ENCODE measurements around the gene NAA38.
A peak's percentile ranks its signal among the peaks of the same experiment; 100 is the strongest.
"Not testable (repeated sequence)": the region's sequence is repeated elsewhere in the genome, so short reads cannot be mapped to it uniquely, and the experiment has no call there.

The NAA38 gene

DNA sequence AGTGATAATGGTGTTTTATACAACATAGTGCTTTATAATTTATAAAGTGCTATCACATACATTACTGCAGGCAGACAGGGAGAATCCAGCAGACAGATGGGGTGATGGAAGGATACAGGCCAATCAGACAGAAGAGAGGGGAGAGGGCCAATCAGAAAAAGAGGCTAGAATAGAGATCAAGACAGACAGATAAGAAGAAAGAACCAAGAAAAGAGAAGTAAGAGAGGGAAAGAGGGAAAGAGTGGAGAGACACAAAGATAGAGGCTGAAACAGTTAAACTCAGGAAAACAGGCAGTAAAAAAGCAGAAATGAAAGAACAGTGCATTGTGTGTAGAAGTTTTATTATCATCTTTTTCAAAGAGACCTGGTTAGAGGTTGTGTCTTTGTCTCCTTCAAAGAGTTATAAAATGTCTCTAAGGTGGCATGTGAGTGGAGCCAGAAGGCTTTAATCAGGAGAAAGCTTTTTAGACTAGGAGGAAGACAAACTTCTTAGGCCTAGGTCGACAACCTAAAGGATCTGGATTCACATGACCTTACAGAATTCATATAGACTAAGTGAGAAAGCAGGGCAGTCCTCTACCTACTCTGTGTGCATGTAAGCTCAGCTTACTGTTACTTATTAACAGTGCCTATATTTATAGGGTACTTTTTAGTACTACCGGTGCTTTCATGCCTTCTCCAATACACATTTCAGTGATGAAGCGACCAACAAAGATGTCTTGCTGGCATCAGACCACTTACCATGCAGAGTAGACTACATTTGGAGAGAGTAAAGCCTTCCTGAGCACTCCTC is 22.9 kb upstream of the NAA38 start:
- H3K27ac ChIP-seq (ENCODE audit: low read length), result no peak overlapping the region
- H3K9ac ChIP-seq (ENCODE audit: low read length), result no peak overlapping the region
- no peak overlapping the region for H3K4me3 ChIP-seq (ENCODE audit: low read length)
- peaks cover 7% of the 10 kb centered on the region for H3K4me1 ChIP-seq (ENCODE audit: control insufficient read depth, low read depth, low read length)
- no peaks in the 10 kb centered on the region for H3K27me3 ChIP-seq (ENCODE audit: control insufficient read depth, insufficient read depth, low read length)
- no peaks in the 10 kb centered on the region for H3K9me3 ChIP-seq (ENCODE audit: control insufficient read depth, low read depth, low read length)
- H3K36me3 ChIP-seq (ENCODE audit: control insufficient read depth, low read depth, low read length), result peaks cover 4% of the 10 kb centered on the region

DNA sequence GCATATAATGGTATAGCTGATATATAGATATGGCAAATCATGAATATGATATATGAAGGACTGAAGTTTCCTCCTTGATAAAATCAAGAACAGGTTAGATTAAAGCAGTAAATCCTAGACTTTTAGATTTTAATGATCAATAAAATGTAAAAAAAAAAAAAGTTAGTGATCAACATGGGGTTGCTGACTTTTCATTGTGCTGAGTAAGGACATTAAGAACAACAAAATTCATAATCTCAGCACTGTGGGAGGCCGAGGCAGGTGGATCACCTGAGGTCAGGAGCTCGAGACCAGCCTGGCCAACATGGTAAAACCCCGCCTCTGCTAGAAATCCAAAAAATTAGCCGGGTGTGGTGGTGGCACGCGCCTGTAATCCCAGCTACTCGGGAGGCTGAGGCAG is 20.9 kb upstream of the NAA38 start:
- Histone ChIP-seq H3K27ac (ENCODE audit: low read length) (no peak overlapping the region), H3K9me3 (ENCODE audit: control insufficient read depth, low read depth, low read length) (no peaks in the 10 kb centered on the region), H3K4me1 (ENCODE audit: control insufficient read depth, low read depth, low read length) (no peaks in the 10 kb centered on the region), H3K9ac (ENCODE audit: low read length) (no peak overlapping the region), H3K27me3 (ENCODE audit: control insufficient read depth, insufficient read depth, low read length) (no peaks in the 10 kb centered on the region), H3K36me3 (ENCODE audit: control insufficient read depth, low read depth, low read length) (peaks cover 4% of the 10 kb centered on the region), H3K4me3 (ENCODE audit: low read length) (no peak overlapping the region)

DNA sequence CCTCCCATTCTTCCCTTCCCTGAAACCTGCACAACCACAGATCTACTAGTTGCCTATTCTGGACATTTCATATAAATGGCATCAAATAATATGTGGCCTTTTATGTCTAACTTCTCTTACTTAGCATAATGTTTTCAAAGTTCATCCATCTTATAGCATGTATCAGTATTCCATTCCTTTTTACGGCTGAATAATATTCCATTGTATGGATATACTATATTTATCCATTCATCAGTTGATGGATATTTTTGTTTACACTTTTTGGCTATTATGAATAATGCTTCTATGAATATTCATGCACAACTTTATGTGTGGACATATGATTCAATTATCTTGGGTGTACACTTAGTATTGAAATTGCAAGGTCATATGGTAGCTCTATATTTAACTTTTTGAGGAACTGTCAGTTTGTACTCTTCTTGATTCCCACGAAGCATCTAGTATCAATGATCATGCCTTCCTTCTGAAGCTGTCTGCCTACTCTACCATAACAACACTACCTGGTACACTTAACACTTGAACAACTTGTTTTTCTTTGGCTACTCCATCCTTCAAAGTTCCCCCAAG is 18.5 kb upstream of the NAA38 start:
- Histone ChIP-seq H3K36me3 (ENCODE audit: control insufficient read depth, low read depth, low read length) (peaks cover 3% of the 10 kb centered on the region), H3K27me3 (ENCODE audit: control insufficient read depth, insufficient read depth, low read length) (no peaks in the 10 kb centered on the region), H3K4me1 (ENCODE audit: control insufficient read depth, low read depth, low read length) (no peaks in the 10 kb centered on the region), H3K4me3 (ENCODE audit: low read length) (no peak overlapping the region), H3K9ac (ENCODE audit: low read length) (no peak overlapping the region), H3K9me3 (ENCODE audit: control insufficient read depth, low read depth, low read length) (no peaks in the 10 kb centered on the region), H3K27ac (ENCODE audit: low read length) (no peak overlapping the region)

DNA sequence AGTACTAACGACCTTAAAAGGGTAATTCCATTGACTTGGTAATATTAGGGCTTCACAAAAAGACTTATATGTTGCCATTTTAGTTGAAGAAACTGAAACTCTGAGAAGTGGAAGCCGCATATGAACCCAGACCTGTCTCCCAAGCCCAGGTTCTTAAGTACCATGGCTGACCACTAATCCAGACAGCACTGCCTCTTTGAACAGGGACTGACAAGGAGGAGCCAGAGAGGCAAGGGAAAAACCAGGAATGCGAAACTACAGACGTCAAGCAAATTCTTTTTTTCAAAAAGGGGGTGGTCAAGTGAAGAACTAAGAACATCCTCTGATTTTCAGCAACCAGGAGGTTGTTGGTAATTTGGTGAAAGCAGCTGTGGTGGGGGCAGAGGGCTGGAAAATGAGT is 15.7 kb upstream of the NAA38 start:
- H3K9ac ChIP-seq (ENCODE audit: low read length), result no peak overlapping the region
- H3K36me3 ChIP-seq (ENCODE audit: control insufficient read depth, low read depth, low read length), result no peaks in the 10 kb centered on the region
- no peaks in the 10 kb centered on the region for H3K27me3 ChIP-seq (ENCODE audit: control insufficient read depth, insufficient read depth, low read length)

DNA sequence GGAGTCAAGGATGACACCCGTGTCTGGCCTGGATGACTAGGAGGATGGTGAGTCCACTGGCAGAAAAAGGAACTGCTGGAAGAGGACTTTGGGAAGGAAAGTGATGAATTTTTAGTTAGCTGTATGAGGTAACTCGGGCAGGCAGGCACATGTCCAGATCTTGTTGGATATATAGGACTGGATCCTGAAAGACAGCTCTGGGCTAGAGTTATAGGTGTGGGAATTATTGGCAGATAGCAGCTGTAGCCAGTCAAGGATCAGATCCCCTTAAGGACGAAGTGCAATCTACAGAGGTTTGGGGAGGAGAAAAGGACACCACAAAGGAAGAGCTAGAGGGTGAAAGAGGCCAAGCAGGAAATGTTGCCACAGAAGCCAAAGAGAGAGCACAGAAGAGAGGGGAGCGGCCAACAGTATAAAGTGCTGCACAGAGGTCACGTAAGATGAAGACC is 10.5 kb upstream of the NAA38 start:
- H3K4me1 ChIP-seq (ENCODE audit: control insufficient read depth, low read depth, low read length), result peaks cover under 1% of the 10 kb centered on the region
- no peaks in the 10 kb centered on the region for H3K36me3 ChIP-seq (ENCODE audit: control insufficient read depth, low read depth, low read length)
- no peak overlapping the region for H3K9ac ChIP-seq (ENCODE audit: low read length)
- H3K4me3 ChIP-seq (ENCODE audit: low read length), result no peak overlapping the region
- H3K9me3 ChIP-seq (ENCODE audit: control insufficient read depth, low read depth, low read length), result no peaks in the 10 kb centered on the region
- H3K27me3 ChIP-seq (ENCODE audit: control insufficient read depth, insufficient read depth, low read length), result no peaks in the 10 kb centered on the region
- H3K27ac ChIP-seq (ENCODE audit: low read length), result no peak overlapping the region

More for the DNA sequence above, 15.7 kb upstream of the NAA38 start:
- H3K27ac ChIP-seq (ENCODE audit: low read length), result no peak overlapping the region
- H3K4me3 ChIP-seq (ENCODE audit: low read length), result no peak overlapping the region
- no peaks in the 10 kb centered on the region for H3K9me3 ChIP-seq (ENCODE audit: control insufficient read depth, low read depth, low read length)
- no peaks in the 10 kb centered on the region for H3K4me1 ChIP-seq (ENCODE audit: control insufficient read depth, low read depth, low read length)

DNA sequence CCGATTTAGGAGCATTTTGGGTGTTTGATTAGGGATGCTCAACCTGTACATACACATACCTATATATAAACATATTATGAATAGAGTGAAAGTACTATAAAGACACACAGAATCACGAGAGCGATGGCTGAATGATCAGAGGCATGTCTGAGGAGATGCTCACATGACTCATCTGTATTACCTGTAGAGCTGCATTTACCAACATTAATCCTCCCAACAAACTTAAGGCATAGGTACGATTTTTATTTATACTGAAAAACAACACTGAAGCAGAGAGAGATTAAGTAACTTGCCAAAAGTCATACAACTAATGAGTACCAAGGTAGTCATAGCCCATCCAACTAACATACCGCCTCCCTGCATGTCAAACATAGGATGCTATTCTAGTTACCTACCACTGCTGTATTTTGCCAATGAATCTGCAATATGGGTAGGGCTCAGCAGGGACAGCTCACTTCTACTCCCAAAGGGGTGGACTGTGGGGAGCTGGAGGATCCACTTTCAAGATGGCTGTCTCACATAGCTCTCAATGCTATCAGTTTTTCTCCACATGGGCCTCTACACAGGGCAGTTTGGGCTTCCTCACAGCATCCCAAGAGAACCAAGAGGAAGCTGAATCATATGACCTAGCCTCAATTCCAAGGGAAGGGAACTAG is 7.8 kb upstream of the NAA38 start:
- Histone ChIP-seq H3K36me3 (ENCODE audit: control insufficient read depth, low read depth, low read length) (no peaks in the 10 kb centered on the region), H3K9me3 (ENCODE audit: control insufficient read depth, low read depth, low read length) (no peaks in the 10 kb centered on the region), H3K27ac (ENCODE audit: low read length) (no peak overlapping the region), H3K27me3 (ENCODE audit: control insufficient read depth, insufficient read depth, low read length) (no peaks in the 10 kb centered on the region), H3K4me1 (ENCODE audit: control insufficient read depth, low read depth, low read length) (peaks cover 3% of the 10 kb centered on the region), H3K4me3 (ENCODE audit: low read length) (no peak overlapping the region), H3K9ac (ENCODE audit: low read length) (no peak overlapping the region)

DNA sequence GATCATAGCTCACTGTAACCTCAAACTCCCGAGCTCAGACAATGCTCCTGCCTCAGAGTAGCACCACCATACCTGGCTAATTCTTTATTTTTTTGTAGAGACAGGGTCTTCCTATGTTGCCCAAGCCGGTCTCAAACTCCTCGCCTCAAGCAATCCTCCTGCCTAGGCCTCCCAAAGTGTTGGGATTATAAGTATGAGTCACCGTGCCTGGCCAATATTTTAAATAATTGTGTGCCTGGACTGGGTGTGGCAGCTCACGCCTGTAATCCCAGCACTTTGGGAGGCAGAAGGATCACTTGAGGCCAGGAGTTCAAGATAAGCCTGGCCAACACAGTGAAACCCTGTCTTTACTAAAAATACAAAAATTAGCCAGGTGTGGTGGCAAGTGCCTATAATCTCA is 7.0 kb upstream of the NAA38 start:
- H3K9me3 ChIP-seq (ENCODE audit: control insufficient read depth, low read depth, low read length); H3K27ac ChIP-seq (ENCODE audit: low read length); H3K9ac ChIP-seq (ENCODE audit: low read length); H3K36me3 ChIP-seq (ENCODE audit: control insufficient read depth, low read depth, low read length); H3K4me1 ChIP-seq (ENCODE audit: control insufficient read depth, low read depth, low read length); H3K4me3 ChIP-seq (ENCODE audit: low read length); H3K27me3 ChIP-seq (ENCODE audit: control insufficient read depth, insufficient read depth, low read length): not testable (repeated sequence)

DNA sequence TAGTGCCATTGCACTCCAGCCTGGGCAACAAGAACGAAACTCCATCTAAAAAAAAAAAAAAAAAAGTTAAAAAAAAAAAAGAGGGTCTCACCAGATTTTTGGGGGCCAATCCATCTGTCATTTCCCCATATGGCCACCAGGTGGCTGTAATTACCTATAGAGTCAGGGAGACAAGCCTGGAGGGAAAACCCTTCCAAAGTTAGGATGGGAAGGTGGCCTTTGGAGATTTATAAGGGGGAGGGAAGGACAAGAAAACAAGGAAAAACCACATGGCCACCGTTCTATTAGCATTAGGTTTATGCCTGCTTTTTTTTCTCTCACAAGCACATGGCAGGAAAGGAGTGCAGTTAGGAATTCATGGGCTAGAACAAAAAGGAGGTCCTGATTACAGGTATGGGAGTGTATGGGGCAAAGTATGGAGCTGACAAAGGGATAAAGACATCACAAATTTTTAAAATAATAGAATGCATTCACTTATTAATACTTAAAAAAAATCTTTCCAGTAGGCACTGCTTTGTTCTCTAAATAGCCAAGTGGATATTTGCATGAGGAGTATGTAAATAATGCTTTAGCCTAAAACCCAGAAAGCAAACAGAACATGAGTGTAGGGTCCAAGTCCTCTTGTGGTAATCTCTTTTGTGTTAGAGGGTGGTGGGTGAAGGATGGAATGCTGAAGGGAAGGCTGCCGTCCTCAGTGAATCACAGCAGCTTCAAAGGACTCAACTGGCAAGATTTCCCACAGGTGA is 5.5 kb upstream of the NAA38 start:
- H3K36me3 ChIP-seq (ENCODE audit: control insufficient read depth, low read depth, low read length), result no peaks in the 10 kb centered on the region
- no peaks in the 10 kb centered on the region for H3K27me3 ChIP-seq (ENCODE audit: control insufficient read depth, insufficient read depth, low read length)
- no peaks in the 10 kb centered on the region for H3K9me3 ChIP-seq (ENCODE audit: control insufficient read depth, low read depth, low read length)
- H3K9ac ChIP-seq (ENCODE audit: low read length), result no peak overlapping the region
- no peak overlapping the region for H3K4me3 ChIP-seq (ENCODE audit: low read length)
- H3K27ac ChIP-seq (ENCODE audit: low read length), result no peak overlapping the region
- peaks cover 8% of the 10 kb centered on the region for H3K4me1 ChIP-seq (ENCODE audit: control insufficient read depth, low read depth, low read length)

DNA sequence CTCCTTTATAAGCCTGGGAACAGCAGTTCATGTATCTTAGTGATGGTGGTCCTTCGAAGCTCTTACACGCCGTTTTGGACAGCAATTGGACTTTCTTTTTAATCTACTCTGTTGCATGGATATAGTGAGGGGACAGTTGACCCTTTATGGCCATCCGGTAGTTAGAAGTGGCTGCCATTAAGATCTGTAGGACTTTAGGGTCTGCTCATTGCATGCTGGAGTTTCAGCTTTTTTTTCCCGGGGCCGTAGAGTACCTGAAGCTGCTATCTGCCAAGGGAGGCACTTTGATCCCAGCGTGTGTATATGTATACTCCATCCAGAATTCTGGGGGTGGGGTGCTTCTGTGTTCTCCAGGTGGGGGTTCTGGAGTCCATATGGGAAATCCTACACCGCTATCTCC is 1.7 kb upstream of the NAA38 start:
- no peak overlapping the region for H3K27ac ChIP-seq (ENCODE audit: low read length)
- no peaks in the 10 kb centered on the region for H3K36me3 ChIP-seq (ENCODE audit: control insufficient read depth, low read depth, low read length)
- peaks cover 25% of the 10 kb centered on the region for H3K4me1 ChIP-seq (ENCODE audit: control insufficient read depth, low read depth, low read length)
- H3K9me3 ChIP-seq (ENCODE audit: control insufficient read depth, low read depth, low read length), result no peaks in the 10 kb centered on the region
- H3K9ac ChIP-seq (ENCODE audit: low read length), result peak overlapping the region; percentile 87
- peaks cover 28% of the 10 kb centered on the region for H3K27me3 ChIP-seq (ENCODE audit: control insufficient read depth, insufficient read depth, low read length)
- H3K4me3 ChIP-seq (ENCODE audit: low read length), result peak overlapping the region; percentile 80

DNA sequence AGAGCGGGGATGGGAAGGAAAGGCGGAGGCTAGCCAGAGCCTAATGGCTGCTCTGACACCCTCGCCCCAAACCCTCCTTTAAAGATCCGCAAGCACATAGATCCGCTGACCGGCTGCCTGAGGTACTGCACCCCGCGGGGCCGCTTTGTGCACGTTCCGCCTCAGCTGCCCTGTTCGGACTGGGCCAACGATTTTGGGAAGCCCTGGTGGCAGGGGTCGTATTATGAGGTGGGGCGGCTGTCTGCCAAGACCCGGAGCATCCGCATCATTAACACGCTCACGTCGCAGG is 1.1 kb upstream of the NAA38 start:
- Histone ChIP-seq H3K36me3 (ENCODE audit: control insufficient read depth, low read depth, low read length) (no peaks in the 10 kb centered on the region), H3K9me3 (ENCODE audit: control insufficient read depth, low read depth, low read length) (no peaks in the 10 kb centered on the region), H3K27ac (ENCODE audit: low read length) (no peak overlapping the region), H3K27me3 (ENCODE audit: control insufficient read depth, insufficient read depth, low read length) (peaks cover 34% of the 10 kb centered on the region), H3K4me3 (ENCODE audit: low read length) (peak overlapping the region; percentile 80), H3K9ac (ENCODE audit: low read length) (peak overlapping the region; percentile 87), H3K4me1 (ENCODE audit: control insufficient read depth, low read depth, low read length) (peaks cover 25% of the 10 kb centered on the region)

DNA sequence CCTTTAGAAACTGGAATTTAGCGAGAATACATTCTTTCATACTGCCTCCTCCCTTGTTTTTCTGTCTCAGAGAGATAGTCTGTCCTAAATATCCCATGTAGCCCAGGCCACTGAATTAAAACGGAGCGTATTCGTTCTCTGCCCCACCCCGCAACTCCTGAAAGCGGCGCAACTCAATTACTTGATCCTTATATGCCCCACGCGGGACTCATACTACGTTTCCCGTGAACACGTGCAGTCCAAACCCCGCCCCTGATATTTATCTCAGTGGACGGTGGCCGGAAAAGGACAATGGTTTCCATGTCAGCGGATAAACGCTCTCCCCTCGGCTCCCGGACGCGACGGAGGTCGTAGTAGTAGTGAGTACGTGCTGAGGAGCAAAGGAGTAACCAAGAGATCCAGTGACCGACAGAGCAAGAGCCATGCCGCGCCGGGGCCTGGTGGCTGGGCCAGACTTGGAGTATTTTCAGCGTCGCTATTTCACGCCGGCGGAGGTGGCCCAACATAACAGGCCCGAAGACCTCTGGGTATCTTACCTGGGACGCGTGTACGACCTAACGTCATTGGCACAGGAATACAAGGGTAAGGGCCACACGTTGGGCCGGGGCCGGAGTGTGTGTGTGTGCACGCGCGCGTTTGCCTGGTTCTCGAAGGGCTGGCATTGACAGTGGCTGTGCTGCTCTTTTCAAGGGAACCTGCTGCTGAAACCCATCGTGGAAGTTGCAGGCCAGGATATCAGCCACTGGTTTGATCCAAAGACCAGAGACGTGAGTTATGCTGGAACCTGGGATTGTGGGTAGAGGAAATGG is 558 bp upstream of the NAA38 start, which contains the start of gene CYB5D1:
Gene CYB5D1 (plus strand): TSS at position 291 of the 809 bp plus-strand sequence. CDS start 132 bp downstream, at position 423.
- peak within 1 kb of the TSS; percentile 86 for H3K27ac ChIP-seq (ENCODE audit: low read length)

More for the DNA sequence above, 558 bp upstream of the NAA38 start, which contains the start of gene CYB5D1:
- Histone ChIP-seq H3K9me3 (ENCODE audit: control insufficient read depth, low read depth, low read length) (no peaks in the 10 kb centered on the region), H3K9ac (ENCODE audit: low read length) (peak within 1 kb of the TSS; percentile 87), H3K4me1 (ENCODE audit: control insufficient read depth, low read depth, low read length) (peaks cover 25% of the 10 kb centered on the region), H3K36me3 (ENCODE audit: control insufficient read depth, low read depth, low read length) (no peaks in the 10 kb centered on the region), H3K4me3 (ENCODE audit: low read length) (peak within 1 kb of the TSS; percentile 80), H3K27me3 (ENCODE audit: control insufficient read depth, insufficient read depth, low read length) (peaks cover 39% of the 10 kb centered on the region)

Data from iPS-18a (cell line).